ENCODE results near the gene EZH1.

EZH1 gene

GRCh38 chr17:42779304-42779935 lies 34.6 kb upstream of the EZH1 start:
- Histone ChIP-seq H3K27me3 (ENCODE audit: insufficient read depth, low read depth) (peaks cover 31% of the 10 kb centered on the region), H3K9ac (no peak overlapping the region), H3K79me2 (ENCODE audit: insufficient read depth, low read depth) (no peaks in the 10 kb centered on the region), H4K20me1 (ENCODE audit: insufficient read depth) (no peaks in the 10 kb centered on the region), H3K4me2 (no peak overlapping the region), H3K4me1 (ENCODE audit: low read depth, poor library complexity, severe bottlenecking) (peaks cover 17% of the 10 kb centered on the region), H2AFZ (ENCODE audit: low read depth) (no peak overlapping the region), H3K4me3 (IDR thresholded peaks at IDR 0.05; ENCODE audit: insufficient read depth, low read depth, low read length) (no peak overlapping the region), H3K27ac (no peak overlapping the region), H3K36me3 (ENCODE audit: insufficient read depth) (no peaks in the 10 kb centered on the region; the same call in 1 of the 2 replicates)
- TF ChIP-seq CTCF (conservative IDR thresholded peaks at IDR 0.05; ENCODE audit: low read depth, low read length): no peak

DNA sequence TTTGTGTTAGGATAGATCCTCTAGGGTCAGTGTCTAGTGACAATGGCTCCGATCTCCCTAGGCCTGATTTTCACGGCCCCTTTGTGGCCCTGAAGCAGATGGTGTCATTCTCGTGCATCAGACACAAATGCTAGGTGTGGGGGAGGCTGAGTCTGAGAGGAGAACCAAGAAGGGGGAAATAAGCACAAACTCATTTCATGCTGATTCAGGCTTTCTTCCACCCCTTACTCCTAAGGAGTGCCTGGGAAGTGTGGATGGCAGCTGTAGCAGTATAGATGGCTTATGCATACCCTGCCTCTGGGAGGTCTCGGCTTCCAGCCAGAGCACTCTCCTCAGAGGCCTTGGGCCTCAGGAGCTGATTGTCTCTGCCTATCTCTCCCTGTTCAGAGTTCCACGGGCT lies 33.7 kb upstream of the EZH1 start:
- H3K9ac ChIP-seq: no peak overlapping the region
- TF ChIP-seq CTCF (conservative IDR thresholded peaks at IDR 0.05; ENCODE audit: low read depth, low read length): no peak
- H3K27me3 ChIP-seq (ENCODE audit: insufficient read depth, low read depth): peaks cover 23% of the 10 kb centered on the region
- no peaks in the 10 kb centered on the region for H4K20me1 ChIP-seq (ENCODE audit: insufficient read depth)
- peaks cover 23% of the 10 kb centered on the region for H3K4me1 ChIP-seq (ENCODE audit: low read depth, poor library complexity, severe bottlenecking)
- no peak overlapping the region for H3K27ac ChIP-seq
- no peak overlapping the region for H3K4me3 ChIP-seq (IDR thresholded peaks at IDR 0.05; ENCODE audit: insufficient read depth, low read depth, low read length)
- H3K79me2 ChIP-seq (ENCODE audit: insufficient read depth, low read depth): peaks cover 4% of the 10 kb centered on the region; the same call in 1 of the 2 replicates
- no peaks in the 10 kb centered on the region; the same call in 1 of the 2 replicates for H3K36me3 ChIP-seq (ENCODE audit: insufficient read depth)
- H3K4me2 ChIP-seq: no peak overlapping the region
- H2AFZ ChIP-seq (ENCODE audit: low read depth): no peak overlapping the region

GRCh38 chr17:42775534-42776098 lies 30.8 kb upstream of the EZH1 start:
- Histone ChIP-seq H3K4me1 (ENCODE audit: low read depth, poor library complexity, severe bottlenecking) (peaks cover 30% of the 10 kb centered on the region), H3K79me2 (ENCODE audit: insufficient read depth, low read depth) (peaks cover 4% of the 10 kb centered on the region; the same call in 1 of the 2 replicates), H3K4me3 (IDR thresholded peaks at IDR 0.05; ENCODE audit: insufficient read depth, low read depth, low read length) (no peak overlapping the region), H3K27me3 (ENCODE audit: insufficient read depth, low read depth) (no peaks in the 10 kb centered on the region), H4K20me1 (ENCODE audit: insufficient read depth) (no peaks in the 10 kb centered on the region), H2AFZ (ENCODE audit: low read depth) (no peak overlapping the region), H3K27ac (no peak overlapping the region), H3K9ac (no peak overlapping the region), H3K36me3 (ENCODE audit: insufficient read depth) (no peaks in the 10 kb centered on the region; the same call in 1 of the 2 replicates), H3K4me2 (no peak overlapping the region)
- no peak for TF ChIP-seq CTCF (conservative IDR thresholded peaks at IDR 0.05; ENCODE audit: low read depth, low read length)

- Histone ChIP-seq H3K27me3 (ENCODE audit: insufficient read depth, low read depth) (no peaks in the 10 kb centered on the region), H3K4me3 (IDR thresholded peaks at IDR 0.05; ENCODE audit: insufficient read depth, low read depth, low read length) (no peak overlapping the region), H3K4me2 (peak overlapping the region; percentile 89), H3K27ac (peak overlapping the region; percentile 48; the same call in 1 of the 2 replicates), H3K36me3 (ENCODE audit: insufficient read depth) (no peaks in the 10 kb centered on the region; the same call in 1 of the 2 replicates), H3K4me1 (ENCODE audit: low read depth, poor library complexity, severe bottlenecking) (peaks cover 30% of the 10 kb centered on the region), H3K79me2 (ENCODE audit: insufficient read depth, low read depth) (peaks cover 4% of the 10 kb centered on the region; the same call in 1 of the 2 replicates), H2AFZ (ENCODE audit: low read depth) (peak overlapping the region; percentile 64; the same call in 1 of the 2 replicates), H4K20me1 (ENCODE audit: insufficient read depth) (no peaks in the 10 kb centered on the region), H3K9ac (peak overlapping the region; percentile 75; the same call in 1 of the 2 replicates)
- TF ChIP-seq CTCF (conservative IDR thresholded peaks at IDR 0.05; ENCODE audit: low read depth, low read length): no peak
These were observed 29.4 kb upstream of the EZH1 start for GRCh38 chr17:42774066-42774745.
